ENCODE measurements around the gene HOXC10. TPM values are rescaled to one million over a fixed set of nuclear protein-coding genes. Genes with fewer than 3 reads are reported as not detected.

Gene HOXC10
- total RNA-seq, 1 donor from 2014 or later: not detected

GRCh38 chr12:53996240-53997203, 11.6 kb downstream of the HOXC10 start:
- H3K27me3 Mint-ChIP-seq: peaks cover 77% of the 10 kb centered on the region
- intact Hi-C loops (cut with micrococcal nuclease): loop anchor here (2.0 to 5.0 kb wide), 3 partner anchors 18 to 44 kb away; partner anchors contain the start of genes HOXC12 and HOXC5
- DNase-seq: no peak
- no peak overlapping the region for H3K27ac Mint-ChIP-seq
- ChIA-PET CTCF (interaction anchor here (0.6 to 1.7 kb wide), 2 partner anchors 9 to 338 kb away, joined by 3 to 6 read pairs; no protein-coding TSS in a partner anchor), POLR2A (interaction anchor here (0.7 to 0.8 kb wide), 2 partner anchors 13 to 56 kb away, joined by 3 to 9 read pairs; partner anchors contain the start of gene HOXC8)
- peak overlapping the region; percentile 82 for H3K4me3 Mint-ChIP-seq
- H3K4me1 Mint-ChIP-seq: peaks cover 34% of the 10 kb centered on the region
- peaks cover 1% of the 10 kb centered on the region for H3K36me3 Mint-ChIP-seq (ENCODE audit: low read depth)
- H3K9me3 Mint-ChIP-seq: peaks cover 2% of the 10 kb centered on the region
- TF ChIP-seq, protein P1, sequence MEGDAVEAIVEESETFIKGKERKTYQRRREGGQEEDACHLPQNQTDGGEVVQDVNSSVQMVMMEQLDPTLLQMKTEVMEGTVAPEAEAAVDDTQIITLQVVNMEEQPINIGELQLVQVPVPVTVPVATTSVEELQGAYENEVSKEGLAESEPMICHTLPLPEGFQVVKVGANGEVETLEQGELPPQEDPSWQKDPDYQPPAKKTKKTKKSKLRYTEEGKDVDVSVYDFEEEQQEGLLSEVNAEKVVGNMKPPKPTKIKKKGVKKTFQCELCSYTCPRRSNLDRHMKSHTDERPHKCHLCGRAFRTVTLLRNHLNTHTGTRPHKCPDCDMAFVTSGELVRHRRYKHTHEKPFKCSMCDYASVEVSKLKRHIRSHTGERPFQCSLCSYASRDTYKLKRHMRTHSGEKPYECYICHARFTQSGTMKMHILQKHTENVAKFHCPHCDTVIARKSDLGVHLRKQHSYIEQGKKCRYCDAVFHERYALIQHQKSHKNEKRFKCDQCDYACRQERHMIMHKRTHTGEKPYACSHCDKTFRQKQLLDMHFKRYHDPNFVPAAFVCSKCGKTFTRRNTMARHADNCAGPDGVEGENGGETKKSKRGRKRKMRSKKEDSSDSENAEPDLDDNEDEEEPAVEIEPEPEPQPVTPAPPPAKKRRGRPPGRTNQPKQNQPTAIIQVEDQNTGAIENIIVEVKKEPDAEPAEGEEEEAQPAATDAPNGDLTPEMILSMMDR (IDR thresholded peaks at IDR 0.05): no peak
- no peak for ATAC-seq (ENCODE audit: low read depth)

GRCh38 chr12:53997204-53998109, 12.5 kb downstream of the HOXC10 start:
- ChIA-PET CTCF (interaction anchor here (1.1 kb wide), 1 partner anchor 12 kb away, joined by 3 read pairs; the partner anchor contains the start of gene HOXC10), POLR2A (interaction anchor here (0.8 kb wide), 1 partner anchor 55 kb away, joined by 3 read pairs; no protein-coding TSS in a partner anchor)
- Mint-ChIP-seq H3K9me3 (peaks cover 2% of the 10 kb centered on the region), H3K4me1 (peaks cover 34% of the 10 kb centered on the region), H3K4me3 (peak overlapping the region; percentile 53), H3K36me3 (ENCODE audit: low read depth) (peaks cover 1% of the 10 kb centered on the region), H3K27ac (no peak overlapping the region), H3K27me3 (peaks cover 76% of the 10 kb centered on the region)
- intact Hi-C loops (cut with micrococcal nuclease): loop anchor here (2.0 to 5.0 kb wide), 3 partner anchors 17 to 45 kb away; partner anchors contain the start of genes HOXC12 and HOXC5
- TF ChIP-seq, protein P1 (IDR thresholded peaks at IDR 0.05): no peak
- no peak for DNase-seq
- ATAC-seq (ENCODE audit: low read depth): no peak

DNA sequence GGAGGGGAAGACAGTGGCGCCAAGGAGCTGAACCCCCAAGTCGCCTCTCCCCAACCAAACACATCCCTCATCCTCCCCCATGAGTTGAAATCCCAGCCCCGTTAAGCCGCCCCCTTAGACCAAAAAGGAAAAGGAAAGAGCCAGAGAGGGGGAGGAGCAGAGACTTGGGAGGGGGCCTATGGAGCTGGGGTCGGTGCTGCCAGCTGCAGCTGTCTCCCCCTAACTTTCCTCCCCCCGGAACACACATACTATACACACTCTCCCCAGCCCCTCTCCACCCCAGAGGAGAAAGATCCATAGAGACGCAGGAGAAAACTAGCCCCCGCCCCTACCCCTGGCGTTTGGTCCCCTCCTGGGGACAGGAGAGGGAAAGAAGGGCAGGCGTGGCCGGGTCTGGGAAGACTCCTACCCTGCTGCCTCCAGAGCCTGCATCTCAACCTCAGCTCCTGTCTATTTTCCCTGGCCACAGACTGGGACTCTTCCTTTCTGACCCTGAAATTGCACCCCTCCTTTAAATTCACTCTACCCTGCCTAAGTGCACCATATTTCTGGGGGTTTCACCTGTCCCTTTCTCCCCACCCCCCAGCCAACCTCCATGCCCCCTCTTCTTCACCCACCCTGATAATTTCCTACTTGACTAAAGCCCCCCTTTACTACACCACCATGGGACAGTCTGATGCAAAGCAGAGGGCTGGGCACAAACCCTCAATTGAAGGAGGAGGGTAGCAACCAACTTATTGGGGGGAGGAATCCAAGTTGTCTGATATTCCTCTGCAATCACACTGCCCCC, 13.4 kb downstream of the HOXC10 start:
- ChIA-PET CTCF (interaction anchor here (1.1 to 2.6 kb wide), 2 partner anchors 13 to 210 kb away, joined by 3 to 11 read pairs; partner anchors contain the start of gene HOXC10), POLR2A (no interaction called here)
- no peak for DNase-seq
- H3K4me1 Mint-ChIP-seq: peaks cover 34% of the 10 kb centered on the region
- no peak overlapping the region for H3K27ac Mint-ChIP-seq
- no peak for ATAC-seq (ENCODE audit: low read depth)
- peaks cover 2% of the 10 kb centered on the region for H3K9me3 Mint-ChIP-seq
- intact Hi-C loops (cut with micrococcal nuclease): loop anchor here (5.0 kb wide), 2 partner anchors 34 to 46 kb away; partner anchors contain the start of genes HOXC12 and HOXC5
- TF ChIP-seq, protein P1 (IDR thresholded peaks at IDR 0.05): no peak
- H3K27me3 Mint-ChIP-seq: peaks cover 80% of the 10 kb centered on the region
- no peak overlapping the region for H3K4me3 Mint-ChIP-seq
- peaks cover 1% of the 10 kb centered on the region for H3K36me3 Mint-ChIP-seq (ENCODE audit: low read depth)

DNA sequence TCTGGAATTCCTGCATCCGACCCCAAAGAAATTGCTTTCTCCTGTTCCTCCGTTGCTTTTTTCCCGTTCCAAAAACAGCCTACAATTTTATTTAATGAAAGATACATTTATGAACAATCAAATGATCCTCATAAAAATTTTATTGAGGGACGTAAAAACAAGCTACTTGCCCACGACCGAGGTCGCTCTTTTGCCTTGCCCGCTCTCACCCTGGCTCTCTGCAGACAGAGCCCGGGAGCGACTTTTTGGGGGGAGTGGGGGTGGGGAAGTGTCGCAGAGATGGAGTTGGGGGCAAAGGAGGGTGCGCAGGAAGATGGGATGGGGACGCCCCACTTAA, 13.9 kb downstream of the HOXC10 start:
- Mint-ChIP-seq H3K36me3 (ENCODE audit: low read depth) (peaks cover 1% of the 10 kb centered on the region), H3K27ac (no peak overlapping the region), H3K27me3 (peaks cover 81% of the 10 kb centered on the region), H3K4me1 (peaks cover 33% of the 10 kb centered on the region), H3K4me3 (no peak overlapping the region), H3K9me3 (peaks cover 1% of the 10 kb centered on the region)
- ATAC-seq (ENCODE audit: low read depth): no peak
- ChIA-PET CTCF (interaction anchor here (1.1 to 2.6 kb wide), 2 partner anchors 14 to 209 kb away, joined by 3 to 11 read pairs; partner anchors contain the start of gene HOXC10), POLR2A (no interaction called here)
- TF ChIP-seq, protein P1 (IDR thresholded peaks at IDR 0.05): no peak
- intact Hi-C loops (cut with micrococcal nuclease): loop anchor here (5.0 kb wide), 2 partner anchors 33 to 47 kb away; partner anchors contain the start of genes HOXC12 and HOXC5
- no peak for DNase-seq
